Gastrocnemius medialis (tissue), 4 donors: ENCODE data around the gene TNS1. TPM values are rescaled to one million over a fixed set of nuclear protein-coding genes. Genes with fewer than 3 reads are reported as not detected.

Source experiments
- ATAC-seq, 2 donors: fragments of 150-250 bp; one replicate each; pipeline ENCODE4 v1.9.1; 2016
- DNase-seq, 2 donors: peaks; one replicate each; pipeline ENCODE4 v3.0.0-alpha.2; 2019
- H3K27ac ChIP-seq, 4 donors: fragments of 200-600 bp; sonication (generic); 1 replicate in 1 of 4; 2 replicates in 3 of 4; pipeline ENCODE4 v1.5.1; 2016 to 2018; ENCODE audit warnings: mild to moderate bottlenecking in 2 of 4, moderate library complexity in 1 of 4
- H3K27me3 ChIP-seq, 3 donors: fragments of 200-600 bp; sonication (generic) in 2 of 3; 1 replicate in 1 of 3; 2 replicates in 2 of 3; pipeline versions ENCODE4 v1.5.1 to v1.6.0; 2016 to 2019; ENCODE audit warnings: mild to moderate bottlenecking in 1 of 3, moderate library complexity in 1 of 3
- H3K36me3 ChIP-seq, 2 donors: fragments of 200-600 bp; sonication (generic) in 1 of 2; one replicate each; pipeline ENCODE4 v1.5.1; 2017 to 2018
- H3K4me1 ChIP-seq, 2 donors: fragments of 200-600 bp; sonication (generic) in 1 of 2; one replicate each; pipeline ENCODE4 v1.5.1; 2016 to 2017; ENCODE audit warnings: mild to moderate bottlenecking in 2 of 2
- H3K4me3 ChIP-seq, 4 donors: fragments of 200-600 bp; sonication (generic) in 3 of 4; 1 replicate in 1 of 4; 2 replicates in 3 of 4; pipeline ENCODE4 v1.5.1; 2016 to 2019; ENCODE audit warnings: mild to moderate bottlenecking in 2 of 4
- H3K9me3 ChIP-seq, 3 donors: fragments of 200-600 bp; sonication (generic) in 2 of 3; 1 replicate in 1 of 3; 2 replicates in 2 of 3; pipeline ENCODE4 v1.5.1; 2016 to 2019
- CTCF ChIP-seq, 5 experiments: fragments of 450-650 bp in 3 of 5; fragments of 200-600 bp in 2 of 5; sonication (generic) in 2 of 5; IDR thresholded peaks in 4 of 5; conservative IDR thresholded peaks in 1 of 5; 1 replicate in 4 of 5; 2 replicates in 1 of 5; pipeline ENCODE4 v1.5.1; 2016 to 2019; ENCODE audit warnings: antibody characterized with exemption in 5 of 5, mild to moderate bottlenecking in 3 of 5, moderate library complexity in 3 of 5
- POLR2A ChIP-seq, 2 donors: fragments of 450-650 bp; IDR thresholded peaks; one replicate each; pipeline ENCODE4 v1.6.1; 2017; ENCODE audit warnings: antibody characterized with exemption in 2 of 2, mild to moderate bottlenecking in 2 of 2, moderate library complexity in 2 of 2
- in situ Hi-C, 4 donors: fragments of 200-750 bp; cut with MboI; loops; one replicate each; pipeline versions ENCODE4 v1.15.0 to v1.8.0; 2017; ENCODE audit warnings: low sequenced_read_pairs in 4 of 4
- intact Hi-C: fragments of 100-400 bp; cut with DNase I; formaldehyde crosslinking; loops from one replicate; pipeline ENCODE4 v1.15.1; 2023; ENCODE audit warnings: low total_unique reads
- total RNA-seq, 4 donors: library from RNA; depleted of rRNA; stranded (reverse); fragments of >200 nt; gene quantifications; one replicate each; pipeline versions ENCODE4 v1.1.0 to v1.2.3, GENCODE V29; 2016

The TNS1 gene
- total RNA-seq, 4 donors from 2014 or later = 407 to 670 (median 484) TPM

GRCh38 chr2:217798191-217798590, 204.6 kb downstream of the TNS1 start:
- in situ Hi-C loops = no loop called here
- intact Hi-C loops = loop anchor here (5.0 kb wide), 1 partner anchor 34 kb away; no protein-coding TSS in a partner anchor

GRCh38 chr2:217797661-217798069, 205.1 kb downstream of the TNS1 start:
- H3K4me1 ChIP-seq = peaks cover 7 to 38% of the 10 kb centered on the region in 2 donors
- H3K4me3 ChIP-seq = no peak overlapping the region
- intact Hi-C loops (loop anchor here (5.0 kb wide), 1 partner anchor 35 kb away; no protein-coding TSS in a partner anchor), in situ Hi-C loops (no loop called here)
- DNase-seq (peak; percentile 81 to 96), ATAC-seq (peak; percentile 69 to 70)
- H3K36me3 ChIP-seq = peaks cover 0 to 14% of the 10 kb centered on the region in 2 donors
- TF ChIP-seq POLR2A (IDR thresholded peaks at IDR 0.05) = no peak
- peak overlapping the region; percentile 73 to 83 (median 81) for H3K27ac ChIP-seq
- H3K9me3 ChIP-seq = no peaks in the 10 kb centered on the region
- H3K27me3 ChIP-seq = no peaks in the 10 kb centered on the region

More at GRCh38 chr2:217798191-217798590, 204.6 kb downstream of the TNS1 start:
- H3K9me3 ChIP-seq = no peaks in the 10 kb centered on the region
- DNase-seq = peak in 1 of 2 donors; percentile 14
- no peaks in the 10 kb centered on the region for H3K27me3 ChIP-seq
- peaks cover 0 to 19% of the 10 kb centered on the region in 2 donors for H3K36me3 ChIP-seq
- H3K4me3 ChIP-seq = no peak overlapping the region
- no peak for TF ChIP-seq POLR2A (IDR thresholded peaks at IDR 0.05)
- no peak for TF ChIP-seq CTCF (IDR thresholded peaks at IDR 0.05 in 4 of 5, conservative IDR thresholded peaks at IDR 0.05 in 1 of 5)
- ATAC-seq = no peak
- H3K27ac ChIP-seq = peak overlapping the region; percentile 73 to 83 (median 81)
- peaks cover 7 to 43% of the 10 kb centered on the region in 2 donors for H3K4me1 ChIP-seq

- Histone ChIP-seq H3K36me3 (peaks cover 0 to 9% of the 10 kb centered on the region in 2 donors), H3K27ac (peak overlapping the region; percentile 73 to 83 (median 81)), H3K27me3 (no peaks in the 10 kb centered on the region), H3K4me1 (peaks cover 7 to 38% of the 10 kb centered on the region in 2 donors), H3K9me3 (no peaks in the 10 kb centered on the region), H3K4me3 (no peak overlapping the region)
- TF ChIP-seq POLR2A (IDR thresholded peaks at IDR 0.05) = no peak
- no peak for TF ChIP-seq CTCF (IDR thresholded peaks at IDR 0.05 in 4 of 5, conservative IDR thresholded peaks at IDR 0.05 in 1 of 5)
- peak in 1 of 2 donors; percentile 1 for ATAC-seq
- DNase-seq = peak in 1 of 2 donors; percentile 46
- intact Hi-C loops = loop anchor here (5.0 kb wide), 1 partner anchor 35 kb away; no protein-coding TSS in a partner anchor
- in situ Hi-C loops = no loop called here
These were observed 205.6 kb downstream of the TNS1 start for GRCh38 chr2:217797165-217797564.

- H3K36me3 ChIP-seq = no peaks in the 10 kb centered on the region
- intact Hi-C loops = loop anchor here (5.0 kb wide), 1 partner anchor 36 kb away; no protein-coding TSS in a partner anchor
- TF ChIP-seq CTCF (IDR thresholded peaks at IDR 0.05 in 4 of 5, conservative IDR thresholded peaks at IDR 0.05 in 1 of 5) = no peak
- TF ChIP-seq POLR2A (IDR thresholded peaks at IDR 0.05) = no peak
- no peaks in the 10 kb centered on the region for H3K27me3 ChIP-seq
- in situ Hi-C loops = no loop called here
- DNase-seq = no peak
- no peak for ATAC-seq
- H3K4me1 ChIP-seq = peaks cover 9 to 37% of the 10 kb centered on the region in 2 donors
- no peaks in the 10 kb centered on the region for H3K9me3 ChIP-seq
- peak overlapping the region; percentile 73 to 83 (median 81) for H3K27ac ChIP-seq
- H3K4me3 ChIP-seq = no peak overlapping the region
These were observed 206.9 kb downstream of the TNS1 start for GRCh38 chr2:217795706-217796465.

GRCh38 chr2:217795067-217795466, 207.7 kb downstream of the TNS1 start:
- DNase-seq (no peak), ATAC-seq (no peak)
- no peak overlapping the region for H3K4me3 ChIP-seq
- no peaks in the 10 kb centered on the region for H3K27me3 ChIP-seq
- no peaks in the 10 kb centered on the region for H3K9me3 ChIP-seq
- intact Hi-C loops = loop anchor here (5.0 kb wide), 1 partner anchor 37 kb away; no protein-coding TSS in a partner anchor
- in situ Hi-C loops = no loop called here
- no peak for TF ChIP-seq POLR2A (IDR thresholded peaks at IDR 0.05)
- TF ChIP-seq CTCF (IDR thresholded peaks at IDR 0.05 in 4 of 5, conservative IDR thresholded peaks at IDR 0.05 in 1 of 5) = no peak
- H3K36me3 ChIP-seq = no peaks in the 10 kb centered on the region
- H3K4me1 ChIP-seq = peaks cover 15 to 43% of the 10 kb centered on the region in 2 donors
- H3K27ac ChIP-seq = peak overlapping the region in 1 of 4 donors; percentile 82
